Heart left ventricle (tissue), 13 donors: Measurements from ENCODE around the gene FEN1.

Experiments
- POLR2A ChIP-seq, 2 donors: fragments of 450-650 bp; IDR thresholded peaks; one replicate each; pipeline ENCODE4 v1.6.1; 2017; ENCODE audit warnings: antibody characterized with exemption in 2 of 2, mild to moderate bottlenecking in 2 of 2, moderate library complexity in 2 of 2
- TF ChIP-seq, protein P1 (sequence below), 12 donors: fragments of 200-600 bp; sonication (generic) in 4 of 12; IDR thresholded peaks; one replicate each; pipeline versions ENCODE4 v1.5.0 to v1.8.0; 2018 to 2022; ENCODE audit warnings: antibody characterized with exemption in 12 of 12, mild to moderate bottlenecking in 5 of 12
- donor health status: ischemic (EF 13 %, LVEDD 7.1; RV severe dilation, severe dysfunction).
- donor health status: DM: no; HTN: yes; CAD: no.
- donor health status: DM: no; HTN: no; CAD: no.
- donor health status: ischemic (EF 25% LVEDD 6.9; RV normal size, moderate dysfunction).
- donor health status: ischemic (EF 25% LVEDD 5.7; RV mildly dilated, moderate dysfunction).
- donor health status: ischemic (EF 35%, LVEDD 5.7; RV mildly dilated, moderate dysfunction).
- donor health status: nonischemic (EF 11% LVEDD 7.7; RV severe dilation, severe dysfunction).
- donor health status: DM: yes; HTN: yes; CAD: no.
- donor health status: PGD.
- donor health status: ischemic (EF 29% LVEDD 5.4; RV normal size, mild dysfunction).
- donor health status: nonischemic (EF 23%, LVEDD 6.1; RV moderate dilation, normal function).

DNA sequence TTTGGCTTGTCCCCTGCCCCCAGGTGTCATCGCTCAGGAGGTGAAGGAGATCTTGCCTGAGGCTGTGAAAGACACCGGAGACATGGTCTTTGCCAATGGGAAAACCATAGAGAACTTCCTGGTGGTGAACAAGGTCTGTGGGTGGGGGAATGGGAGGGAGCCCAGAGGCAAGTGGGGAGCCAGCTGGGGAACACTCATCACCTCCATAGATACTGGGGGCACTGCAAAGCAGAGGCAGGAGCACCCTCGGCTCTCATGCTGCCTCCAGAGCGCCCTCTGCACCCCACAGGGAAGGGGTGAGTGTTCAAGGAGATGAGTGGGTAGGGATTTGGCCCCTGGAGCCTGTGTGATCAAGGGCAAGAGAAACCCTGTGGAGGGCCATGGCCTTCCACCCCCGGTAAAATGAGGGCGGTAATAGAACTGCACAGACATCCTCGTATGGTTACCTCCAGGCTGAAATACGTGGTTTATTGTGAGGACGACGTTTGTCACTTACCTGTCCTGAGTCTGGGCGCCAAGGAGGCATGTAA lies 14.3 kb upstream of the FEN1 start:
- TF ChIP-seq, protein P1, sequence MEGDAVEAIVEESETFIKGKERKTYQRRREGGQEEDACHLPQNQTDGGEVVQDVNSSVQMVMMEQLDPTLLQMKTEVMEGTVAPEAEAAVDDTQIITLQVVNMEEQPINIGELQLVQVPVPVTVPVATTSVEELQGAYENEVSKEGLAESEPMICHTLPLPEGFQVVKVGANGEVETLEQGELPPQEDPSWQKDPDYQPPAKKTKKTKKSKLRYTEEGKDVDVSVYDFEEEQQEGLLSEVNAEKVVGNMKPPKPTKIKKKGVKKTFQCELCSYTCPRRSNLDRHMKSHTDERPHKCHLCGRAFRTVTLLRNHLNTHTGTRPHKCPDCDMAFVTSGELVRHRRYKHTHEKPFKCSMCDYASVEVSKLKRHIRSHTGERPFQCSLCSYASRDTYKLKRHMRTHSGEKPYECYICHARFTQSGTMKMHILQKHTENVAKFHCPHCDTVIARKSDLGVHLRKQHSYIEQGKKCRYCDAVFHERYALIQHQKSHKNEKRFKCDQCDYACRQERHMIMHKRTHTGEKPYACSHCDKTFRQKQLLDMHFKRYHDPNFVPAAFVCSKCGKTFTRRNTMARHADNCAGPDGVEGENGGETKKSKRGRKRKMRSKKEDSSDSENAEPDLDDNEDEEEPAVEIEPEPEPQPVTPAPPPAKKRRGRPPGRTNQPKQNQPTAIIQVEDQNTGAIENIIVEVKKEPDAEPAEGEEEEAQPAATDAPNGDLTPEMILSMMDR (IDR thresholded peaks at IDR 0.05), result no peak
- no peak for TF ChIP-seq POLR2A (IDR thresholded peaks at IDR 0.05)
